Adrenal gland (tissue), 12 donors: ENCODE data around the gene RGS19. TPM values are rescaled to one million over a fixed set of nuclear protein-coding genes. Genes with fewer than 3 reads are reported as not detected.

ENCODE experiments used
- DNase-seq, 7 donors: peaks; one replicate each; pipeline ENCODE4 v3.0.0-alpha.2; 2019 to 2020
- H3K27ac ChIP-seq, 5 donors: fragments of 200-600 bp; sonication (generic) in 4 of 5; 1 replicate in 3 of 5; 2 replicates in 2 of 5; pipeline versions ENCODE4 v1.5.1 to v1.8.0; 2016 to 2020; ENCODE audit warnings: mild to moderate bottlenecking in 1 of 5
- H3K27me3 ChIP-seq: fragments of 200-600 bp; 2 replicates; pipeline ENCODE4 v1.8.0; 2021
- H3K36me3 ChIP-seq, 2 donors: fragments of 200-600 bp; replicated peaks in 1 of 2; 1 replicate in 1 of 2; 2 replicates in 1 of 2; pipeline versions ENCODE4 v1.5.1 to v1.8.0; 2018 to 2022
- H3K4me1 ChIP-seq, 2 donors: fragments of 200-600 bp; replicated peaks in 1 of 2; 1 replicate in 1 of 2; 2 replicates in 1 of 2; pipeline versions ENCODE4 v1.5.1 to v1.8.0; 2018 to 2021
- H3K4me3 ChIP-seq, 4 donors: fragments of 200-600 bp; sonication (generic) in 3 of 4; one replicate each; pipeline ENCODE4 v1.5.1; 2016 to 2018
- H3K9me3 ChIP-seq, 3 donors: fragments of 200-600 bp; sonication (generic) in 1 of 3; replicated peaks in 1 of 3; 1 replicate in 2 of 3; 2 replicates in 1 of 3; pipeline versions ENCODE4 v1.5.1 to v1.8.0; 2016 to 2021
- POLR2A ChIP-seq, 2 donors: fragments of 450-650 bp; IDR thresholded peaks; one replicate each; pipeline ENCODE4 v1.6.1; 2017; ENCODE audit warnings: antibody characterized with exemption in 2 of 2, mild to moderate bottlenecking in 2 of 2, moderate library complexity in 1 of 2
- WGBS, 4 donors: extraction: QIAGEN DNeasy Blood & Tissue Kit in 2 of 4; methylation state at CpG; one replicate each; pipeline versions ENCODE4 v1.1.5 to v1.1.7; 2013 to 2017; 5-methylcytosine and 5-hydroxymethylcytosine counted together
- intact Hi-C, 2 donors: fragments of 100-400 bp; cut with DNase I; formaldehyde crosslinking; loops; one replicate each; pipeline versions ENCODE4 v1.14.1 to v1.15.0; 2022 to 2023
- microRNA-seq, 3 donors: library from miRNA; unstranded; fragments of <30 nt; microRNA quantifications; one replicate each; pipeline ENCODE4, GENCODE V29; 2017 to 2020
- polyA plus RNA-seq, 3 donors: library from polyadenylated mRNA; stranded (reverse); fragments of 200-250 nt in 2 of 3; fragments of 350-450 nt in 1 of 3; fragmentation: Illumina TruSeq in 1 of 3; extraction: RNeasy Lipid Tissue Mini Kit (QIAGEN cat#74804) in 1 of 3; gene quantifications; one replicate each; pipeline ENCODE4 v1.2.3, GENCODE V29; 2013 to 2014
- small RNA-seq, 2 donors: library from RNA; depleted of rRNA; stranded (forward); fragments of <200 nt; gene quantifications; one replicate each; pipeline ENCODE3, GENCODE V24; 2016
- total RNA-seq, 9 donors: library from RNA; depleted of rRNA in 4 of 9; stranded (reverse); fragments of >200 nt in 4 of 9; fragments of 120-200 nt in 1 of 9; fragmentation: NEBNext Ultra II Directional in 1 of 9; extraction: Animal tissue kit (Norgen Biotek cat#: 25700) in 1 of 9; gene quantifications; one replicate each; pipeline versions ENCODE4 v1.1.0 to v1.2.4, GENCODE V29; 2013 to 2023
- TF ChIP-seq, protein P1 (sequence below), 6 experiments: fragments of 450-650 bp in 4 of 6; fragments of 200-600 bp in 2 of 6; sonication (generic) in 1 of 6; IDR thresholded peaks; 1 replicate in 5 of 6; 2 replicates in 1 of 6; pipeline versions ENCODE4 v1.5.1 to v1.8.0; 2016 to 2021; ENCODE audit warnings: antibody characterized with exemption in 6 of 6, mild to moderate bottlenecking in 2 of 6, moderate library complexity in 1 of 6
- donor health status: healthy with polysubstance abuse.
- donor health status: Bipolar disorder and iron deficiency.
- donor health status: DM: yes; HTN: yes; CAD: no.
- donor health status: DM: no; HTN: no; CAD: no.
- donor health status: DM: no; HTN: no; CAD: no.
- donor health status: DM: yes; HTN: yes; CAD: no.

Gene RGS19
- total and polyA plus RNA-seq, 12 donors, result 3.0 to 42.0 (median 15.1) TPM

DNA sequence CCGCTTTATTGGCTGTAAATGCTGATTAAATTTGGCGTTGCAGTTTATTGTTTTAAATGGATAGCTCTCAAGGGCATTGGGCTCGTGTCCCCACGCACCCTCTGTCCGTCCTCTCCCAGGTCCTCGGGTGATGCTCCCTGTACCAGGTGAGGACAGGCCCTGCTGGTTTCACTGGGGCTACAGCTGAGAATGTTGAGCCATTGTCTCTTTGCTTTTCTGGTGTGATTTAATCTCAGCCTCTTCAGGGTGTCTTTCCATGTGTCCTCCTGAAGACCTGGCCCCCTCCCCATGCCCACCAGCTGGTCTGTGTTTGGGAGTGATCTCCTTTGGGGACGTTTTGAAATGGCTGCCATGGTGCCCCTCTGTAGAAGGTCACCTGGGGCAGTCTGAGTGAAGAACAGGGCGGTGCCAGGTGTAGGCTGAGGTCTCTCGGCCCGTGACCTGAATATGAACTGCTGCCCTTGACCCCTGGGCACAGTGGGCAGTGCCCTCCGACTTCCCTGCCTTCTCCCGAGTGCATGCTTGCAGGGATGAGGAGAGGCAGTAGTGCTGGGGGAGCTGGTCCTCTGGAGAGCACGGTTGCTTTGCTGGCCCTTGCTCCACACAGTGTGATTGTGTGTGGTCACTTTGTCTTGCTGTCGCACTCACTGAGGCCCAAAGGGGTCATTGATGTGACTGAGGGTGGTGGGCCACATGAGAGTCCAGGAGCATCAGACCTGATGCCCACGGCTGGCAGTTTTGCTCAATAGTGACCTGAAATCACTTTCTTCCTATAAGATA lies 55.8 kb downstream of the RGS19 start:
- Histone ChIP-seq H3K36me3 (peaks cover 0 to 89% of the 10 kb centered on the region in 2 donors), H3K27me3 (no peaks in the 10 kb centered on the region), H3K9me3 (no peaks in the 10 kb centered on the region), H3K4me1 (no peaks in the 10 kb centered on the region), H3K4me3 (no peak overlapping the region), H3K27ac (no peak overlapping the region)
- intact Hi-C loops, result no loop called here
- 77 to 87% (median 84%) methylated on average over 10 to 15 of the region's 15 CpGs for WGBS, 4 donors
- no peak for DNase-seq
- TF ChIP-seq, protein P1, sequence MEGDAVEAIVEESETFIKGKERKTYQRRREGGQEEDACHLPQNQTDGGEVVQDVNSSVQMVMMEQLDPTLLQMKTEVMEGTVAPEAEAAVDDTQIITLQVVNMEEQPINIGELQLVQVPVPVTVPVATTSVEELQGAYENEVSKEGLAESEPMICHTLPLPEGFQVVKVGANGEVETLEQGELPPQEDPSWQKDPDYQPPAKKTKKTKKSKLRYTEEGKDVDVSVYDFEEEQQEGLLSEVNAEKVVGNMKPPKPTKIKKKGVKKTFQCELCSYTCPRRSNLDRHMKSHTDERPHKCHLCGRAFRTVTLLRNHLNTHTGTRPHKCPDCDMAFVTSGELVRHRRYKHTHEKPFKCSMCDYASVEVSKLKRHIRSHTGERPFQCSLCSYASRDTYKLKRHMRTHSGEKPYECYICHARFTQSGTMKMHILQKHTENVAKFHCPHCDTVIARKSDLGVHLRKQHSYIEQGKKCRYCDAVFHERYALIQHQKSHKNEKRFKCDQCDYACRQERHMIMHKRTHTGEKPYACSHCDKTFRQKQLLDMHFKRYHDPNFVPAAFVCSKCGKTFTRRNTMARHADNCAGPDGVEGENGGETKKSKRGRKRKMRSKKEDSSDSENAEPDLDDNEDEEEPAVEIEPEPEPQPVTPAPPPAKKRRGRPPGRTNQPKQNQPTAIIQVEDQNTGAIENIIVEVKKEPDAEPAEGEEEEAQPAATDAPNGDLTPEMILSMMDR (IDR thresholded peaks at IDR 0.05), result no peak
- TF ChIP-seq POLR2A (IDR thresholded peaks at IDR 0.05), result no peak

Small RNAs within 50 kb of the gene (microRNA-seq; reads per million reads assigned to microRNA genes)
- 0 to 3.4 (median 2.0) reads per million in 3 donors for gene MIR6813

Small RNAs within 50 kb of the gene (small RNA-seq; reads per million reads assigned to genes)
- gene AL355803.1, result 0 reads per million in 2 donors
- gene MIR6813, result 0 reads per million in 2 donors

Other genes with a start within 250 kb of the RGS19 start
- gene ZBTB46, start 248.3 kb downstream of the RGS19 start, total RNA-seq, result 10 to 100 TPM in 5 of 9 donors, 1 to 10 TPM in 4; 7.7 to 22.4 (median 13.7) TPM
- gene ZBTB46, start 248.3 kb downstream of the RGS19 start, polyA plus RNA-seq, result 10 to 100 TPM in 1 of 3 donors, 1 to 10 TPM in 1, under 1 TPM in 1; 0.77 to 11.3 (median 5.4) TPM
- gene ABHD16B, start 218.0 kb downstream of the RGS19 start, total RNA-seq, result not detected
- gene ABHD16B, start 218.0 kb downstream of the RGS19 start, polyA plus RNA-seq, result 1 to 10 TPM in 1 of 3 donors, under 1 TPM in 1, not detected in 1; 0.54 to 1.2 TPM
- 100 to 1,000 TPM in 6 of 9 donors, 10 to 100 TPM in 3; 81.9 to 125 (median 112) TPM for gene TPD52L2, start 214.2 kb downstream of the RGS19 start, total RNA-seq
- 100 to 1,000 TPM in 2 of 3 donors, 10 to 100 TPM in 1; 92.2 to 114 (median 110) TPM for gene TPD52L2, start 214.2 kb downstream of the RGS19 start, polyA plus RNA-seq
- gene DNAJC5, start 184.4 kb downstream of the RGS19 start, total RNA-seq, result 10 to 100 TPM; 53.8 to 78.0 (median 64.7) TPM
- 10 to 100 TPM; 26.5 to 31.7 (median 29.7) TPM for gene DNAJC5, start 184.4 kb downstream of the RGS19 start, polyA plus RNA-seq
- 10 to 100 TPM; 14.9 to 56.8 (median 37.7) TPM for gene UCKL1, start 123.1 kb downstream of the RGS19 start, total RNA-seq
- 100 to 1,000 TPM in 1 of 3 donors, 10 to 100 TPM in 2; 12.1 to 101 (median 91.3) TPM for gene UCKL1, start 123.1 kb downstream of the RGS19 start, polyA plus RNA-seq
- gene ZNF512B, start 109.6 kb downstream of the RGS19 start, total RNA-seq, result 10 to 100 TPM in 7 of 9 donors, 1 to 10 TPM in 2; 8.5 to 24.7 (median 14.0) TPM
- gene ZNF512B, start 109.6 kb downstream of the RGS19 start, polyA plus RNA-seq, result 10 to 100 TPM in 2 of 3 donors, 1 to 10 TPM in 1; 3.5 to 39.4 (median 12.1) TPM
- 1 to 10 TPM; 1.1 to 8.8 (median 4.5) TPM for gene SAMD10, start 99.9 kb downstream of the RGS19 start, total RNA-seq
- 1 to 10 TPM; 1.7 to 8.4 (median 4.4) TPM for gene SAMD10, start 99.9 kb downstream of the RGS19 start, polyA plus RNA-seq
- 10 to 100 TPM; 49.4 to 73.9 (median 57.6) TPM for gene PRPF6, start 98.4 kb downstream of the RGS19 start, total RNA-seq
- gene PRPF6, start 98.4 kb downstream of the RGS19 start, polyA plus RNA-seq, result 10 to 100 TPM; 48.3 to 49.8 (median 49.1) TPM
- gene C20orf204, start 43.3 kb downstream of the RGS19 start, total RNA-seq, result 1 to 10 TPM in 2 of 9 donors, under 1 TPM in 7; 0.13 to 1.9 (median 0.42) TPM
- gene C20orf204, start 43.3 kb downstream of the RGS19 start, polyA plus RNA-seq, result 1 to 10 TPM in 2 of 3 donors, under 1 TPM in 1; 0.05 to 4.8 (median 1.6) TPM
- gene SOX18, start 29.9 kb downstream of the RGS19 start, total RNA-seq, result 10 to 100 TPM in 5 of 9 donors, 1 to 10 TPM in 3, under 1 TPM in 1; 0.89 to 45.2 (median 30.4) TPM
- 10 to 100 TPM in 2 of 3 donors, under 1 TPM in 1; 0.59 to 51.0 (median 16.2) TPM for gene SOX18, start 29.9 kb downstream of the RGS19 start, polyA plus RNA-seq
- gene TCEA2, start 16.3 kb downstream of the RGS19 start, total RNA-seq, result 10 to 100 TPM; 12.6 to 78.6 (median 51.2) TPM
- gene TCEA2, start 16.3 kb downstream of the RGS19 start, polyA plus RNA-seq, result 100 to 1,000 TPM in 2 of 3 donors, 10 to 100 TPM in 1; 19.6 to 184 (median 132) TPM
- 1 to 10 TPM; 1.6 to 5.7 (median 3.0) TPM for gene OPRL1, start 564 bp upstream of the RGS19 start, total RNA-seq
- 1 to 10 TPM in 1 of 3 donors, under 1 TPM in 2; 0.24 to 1.6 (median 0.88) TPM for gene OPRL1, start 564 bp upstream of the RGS19 start, polyA plus RNA-seq
- gene LKAAEAR1, start 4.9 kb upstream of the RGS19 start, total RNA-seq, result under 1 TPM in 1 of 9 donors, not detected in 8; 0.28 TPM
- gene LKAAEAR1, start 4.9 kb upstream of the RGS19 start, polyA plus RNA-seq, result 1 to 10 TPM in 2 of 3 donors, not detected in 1; 1.1 to 1.2 TPM
- under 1 TPM in 2 of 9 donors, not detected in 7; 0.34 to 0.42 TPM for gene NPBWR2, start 28.0 kb upstream of the RGS19 start, total RNA-seq
- under 1 TPM in 2 of 3 donors, not detected in 1; 0.18 to 0.32 TPM for gene NPBWR2, start 28.0 kb upstream of the RGS19 start, polyA plus RNA-seq
- gene MYT1, start 84.9 kb upstream of the RGS19 start, total RNA-seq, result 1 to 10 TPM in 8 of 9 donors, under 1 TPM in 1; 0.61 to 6.7 (median 2.1) TPM
- 1 to 10 TPM; 2.4 to 8.5 (median 5.1) TPM for gene MYT1, start 84.9 kb upstream of the RGS19 start, polyA plus RNA-seq
- 100 to 1,000 TPM in 3 of 9 donors, 10 to 100 TPM in 6; 47.9 to 120 (median 68.8) TPM for gene PCMTD2, start 176.2 kb upstream of the RGS19 start, total RNA-seq
- 10 to 100 TPM; 32.0 to 49.3 (median 39.1) TPM for gene PCMTD2, start 176.2 kb upstream of the RGS19 start, polyA plus RNA-seq